Neuronal stem cell (in vitro differentiated cells): ENCODE measurements around the gene SERPINA1.
"Not testable (repeated sequence)": the region's sequence is repeated elsewhere in the genome, so short reads cannot be mapped to it uniquely, and the experiment has no call there.

Experiments used
- DNase-seq: peaks from one replicate; pipeline ENCODE4 v3.0.0-alpha.2; 2013; ENCODE audit warnings: low spot score
- H2AFZ ChIP-seq: one replicate; pipeline ENCODE4 v1.6.1; 2013; ENCODE audit warnings: mild to moderate bottlenecking, low read length, inconsistent platforms
- H2AK5ac ChIP-seq: 2 replicates; pipeline ENCODE4 v1.6.1; 2013; ENCODE audit warnings: low read depth, mild to moderate bottlenecking, inconsistent platforms, low read length, moderate library complexity, mixed read lengths
- H2BK120ac ChIP-seq: 2 replicates; pipeline ENCODE4 v1.6.1; 2013; ENCODE audit warnings: low read depth, mild to moderate bottlenecking, inconsistent platforms, low read length, moderate library complexity, mixed read lengths
- H2BK12ac ChIP-seq: one replicate; pipeline ENCODE4 v1.6.1; 2013; ENCODE audit warnings: low read length, inconsistent platforms
- H2BK15ac ChIP-seq: 2 replicates; pipeline ENCODE4 v1.6.1; 2013; ENCODE audit warnings: mild to moderate bottlenecking, low read length, inconsistent platforms, mixed read lengths
- H2BK5ac ChIP-seq: one replicate; pipeline ENCODE4 v1.6.1; 2013; ENCODE audit warnings: inconsistent platforms, mild to moderate bottlenecking, low read length, moderate library complexity
- H3K14ac ChIP-seq: one replicate; pipeline ENCODE4 v1.6.1; 2013; ENCODE audit warnings: low read length, inconsistent platforms
- H3K18ac ChIP-seq: 2 replicates; pipeline ENCODE4 v1.6.1; 2013; ENCODE audit warnings: low read length, inconsistent platforms
- H3K23ac ChIP-seq: 2 replicates; pipeline ENCODE4 v1.6.1; 2013; ENCODE audit warnings: low read depth, mild to moderate bottlenecking, mixed read lengths, low read length, inconsistent platforms; ENCODE audit not compliant: poor library complexity
- H3K27ac ChIP-seq: replicated peaks from 3 replicates; pipeline ENCODE4 v1.5.1; 2013; ENCODE audit warnings: low read length, inconsistent platforms
- H3K27me3 ChIP-seq, 3 experiments: 2 replicates each; pipeline ENCODE4 v1.6.1; 2013; ENCODE audit warnings: low read length in 3 of 3, mild to moderate bottlenecking in 2 of 3, inconsistent platforms in 1 of 3, low read depth in 1 of 3, mixed read lengths in 1 of 3, moderate library complexity in 1 of 3; ENCODE audit not compliant: control insufficient read depth in 3 of 3, insufficient read depth in 3 of 3
- H3K36me3 ChIP-seq, 2 donors: replicated peaks in 1 of 2; 2 replicates each; pipeline ENCODE4 v1.6.1; 2013; ENCODE audit warnings: low read length in 2 of 2; ENCODE audit not compliant: control insufficient read depth in 2 of 2, insufficient read depth in 2 of 2
- H3K4ac ChIP-seq: 2 replicates; pipeline ENCODE4 v1.6.1; 2013; ENCODE audit warnings: inconsistent platforms, mild to moderate bottlenecking, low read length, moderate library complexity
- H3K4me1 ChIP-seq, 2 donors: 1 replicate in 1 of 2; 2 replicates in 1 of 2; pipeline ENCODE4 v1.6.1; 2013; ENCODE audit warnings: low read length in 2 of 2, low read depth in 1 of 2; ENCODE audit not compliant: control insufficient read depth in 2 of 2, insufficient read depth in 1 of 2
- H3K4me2 ChIP-seq: one replicate; pipeline ENCODE4 v1.6.1; 2013; ENCODE audit warnings: mild to moderate bottlenecking, low read length, inconsistent platforms; ENCODE audit not compliant: insufficient read depth, poor library complexity, severe bottlenecking
- H3K4me3 ChIP-seq, 2 donors: 2 replicates each; pipeline ENCODE4 v1.5.1; 2013; ENCODE audit warnings: low read length in 2 of 2, mild to moderate bottlenecking in 2 of 2, inconsistent platforms in 1 of 2, moderate library complexity in 1 of 2
- H3K79me1 ChIP-seq: one replicate; pipeline ENCODE4 v1.6.1; 2013; ENCODE audit warnings: low read depth, mild to moderate bottlenecking, inconsistent platforms, low read length, moderate library complexity
- H3K9ac ChIP-seq: one replicate; pipeline ENCODE4 v1.6.1; 2013; ENCODE audit warnings: mild to moderate bottlenecking, low read depth, low read length, inconsistent platforms; ENCODE audit not compliant: poor library complexity
- H3K9me3 ChIP-seq, 2 donors: replicated peaks in 1 of 2; 2 replicates each; pipeline versions ENCODE3 to v1.6.1; 2013; ENCODE audit warnings: low read length in 2 of 2, mild to moderate bottlenecking in 2 of 2, inconsistent platforms in 1 of 2, low read depth in 1 of 2, mixed read lengths in 1 of 2, moderate library complexity in 1 of 2; ENCODE audit not compliant: control insufficient read depth in 2 of 2, insufficient read depth in 1 of 2
- H4K8ac ChIP-seq: one replicate; pipeline ENCODE4 v1.6.1; 2013; ENCODE audit warnings: low read depth, mild to moderate bottlenecking, inconsistent platforms, low read length, moderate library complexity
- H4K91ac ChIP-seq: one replicate; pipeline ENCODE4 v1.6.1; 2013; ENCODE audit warnings: low read length, low read depth, mild to moderate bottlenecking, inconsistent platforms; ENCODE audit not compliant: poor library complexity
- WGBS, 2 donors: extraction: QIAGEN DNeasy Blood & Tissue Kit; methylation state at CpG; one replicate each; pipeline ENCODE4 v1.1.7; 2013; ENCODE audit warnings: missing lambda C conversion rate in 2 of 2, mixed read lengths in 1 of 2; ENCODE audit not compliant: insufficient read length in 2 of 2, insufficient replicate concordance in 1 of 2; ENCODE audit errors: extremely low coverage in 2 of 2; 5-methylcytosine and 5-hydroxymethylcytosine counted together

Gene SERPINA1

DNA sequence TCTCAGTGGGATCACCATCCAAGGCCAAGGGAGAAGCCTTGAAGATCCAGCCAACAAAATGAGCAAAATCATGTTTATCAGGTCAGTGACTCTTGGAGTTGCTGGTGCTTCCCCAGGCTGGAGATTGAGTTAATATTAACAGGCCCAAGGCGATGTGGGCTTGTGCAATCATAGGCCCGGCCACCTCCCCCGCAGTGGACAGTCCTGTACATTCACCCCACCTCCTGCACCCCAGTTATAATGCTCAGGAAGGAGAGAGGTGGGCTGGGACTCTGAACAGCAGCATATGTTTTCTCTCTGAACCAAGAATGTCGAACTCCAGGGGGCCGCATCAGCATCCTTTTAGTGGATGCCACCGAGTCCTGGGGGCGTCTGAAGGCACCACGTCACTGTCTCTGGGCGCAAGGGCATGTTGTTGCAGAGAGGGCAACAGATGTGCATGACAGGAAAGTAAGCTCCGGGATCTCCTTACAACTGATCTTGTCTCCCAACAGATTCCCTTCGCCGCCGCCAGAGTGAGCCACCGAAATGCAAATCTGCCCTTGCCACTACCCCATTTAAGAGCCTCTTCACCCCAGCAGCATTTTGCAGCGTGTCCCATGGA lies 33.1 kb downstream of the SERPINA1 start:
- Histone ChIP-seq H3K23ac (no peak overlapping the region), H2AFZ (no peak overlapping the region), H3K4me1 (no peaks in the 10 kb centered on the region), H4K91ac (no peak overlapping the region), H3K9ac (no peak overlapping the region), H3K36me3 (no peaks in the 10 kb centered on the region), H4K8ac (no peak overlapping the region), H3K14ac (no peak overlapping the region), H3K18ac (peak overlapping the region; percentile 61), H2BK5ac (no peak overlapping the region), H3K79me1 (no peaks in the 10 kb centered on the region), H3K27ac (no peak overlapping the region), H3K27me3 (no peaks in the 10 kb centered on the region), H3K4me3 (no peak overlapping the region), H2BK120ac (peak overlapping the region; percentile 24), H3K4me2 (no peak overlapping the region), H2AK5ac (no peak overlapping the region), H3K9me3 (no peaks in the 10 kb centered on the region), H2BK12ac (no peak overlapping the region), H2BK15ac (no peak overlapping the region), H3K4ac (no peak overlapping the region)
- WGBS, 2 donors = no CpG with 5 or more reads among the region's 15 CpGs
- peak; percentile 27 for DNase-seq

DNA sequence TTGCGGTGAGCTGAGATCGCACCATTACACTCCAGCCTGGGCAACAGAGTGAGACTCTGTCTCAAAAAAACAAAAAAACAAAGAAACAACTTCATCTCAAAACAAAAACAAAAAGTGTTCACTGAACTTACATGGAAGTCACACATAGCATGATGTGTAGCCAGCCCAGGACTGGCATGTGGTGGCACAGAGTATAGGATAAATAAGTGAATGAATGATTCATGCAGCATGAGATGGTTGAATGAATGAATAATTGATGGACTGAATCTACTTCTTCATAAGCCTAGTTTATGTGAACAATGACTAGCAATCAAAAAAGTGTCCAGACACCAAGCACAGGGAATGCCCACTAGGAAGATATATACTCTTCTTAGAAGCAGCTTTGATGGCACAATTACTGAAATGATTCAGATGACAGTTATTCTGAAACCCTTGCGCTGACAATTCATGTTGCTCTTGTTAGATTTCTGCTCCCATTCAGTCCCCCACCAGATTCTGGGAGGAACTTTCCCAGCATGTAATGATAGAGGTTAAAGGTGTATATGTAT lies 33.7 kb downstream of the SERPINA1 start:
- no peak overlapping the region for H2BK12ac ChIP-seq
- no peak overlapping the region for H3K27ac ChIP-seq
- peaks cover 0 to 3% (median 0%) of the 10 kb centered on the region in 3 experiments for H3K27me3 ChIP-seq
- H3K4me2 ChIP-seq = no peak overlapping the region
- no peak overlapping the region for H2BK120ac ChIP-seq
- no peaks in the 10 kb centered on the region for H3K9me3 ChIP-seq
- no CpG with 5 or more reads among the region's 3 CpGs for WGBS, 2 donors
- H2AK5ac ChIP-seq = no peak overlapping the region
- no peaks in the 10 kb centered on the region for H3K4me1 ChIP-seq
- H3K9ac ChIP-seq = no peak overlapping the region
- H3K14ac ChIP-seq = no peak overlapping the region
- no peak overlapping the region for H4K91ac ChIP-seq
- DNase-seq = no peak
- H3K4me3 ChIP-seq = no peak overlapping the region
- H3K36me3 ChIP-seq = no peaks in the 10 kb centered on the region
- H3K4ac ChIP-seq = no peak overlapping the region
- H3K18ac ChIP-seq = no peak overlapping the region
- H3K79me1 ChIP-seq = no peaks in the 10 kb centered on the region
- no peak overlapping the region for H2BK5ac ChIP-seq
- H2BK15ac ChIP-seq = no peak overlapping the region
- H4K8ac ChIP-seq = no peak overlapping the region
- no peak overlapping the region for H2AFZ ChIP-seq
- no peak overlapping the region for H3K23ac ChIP-seq

DNA sequence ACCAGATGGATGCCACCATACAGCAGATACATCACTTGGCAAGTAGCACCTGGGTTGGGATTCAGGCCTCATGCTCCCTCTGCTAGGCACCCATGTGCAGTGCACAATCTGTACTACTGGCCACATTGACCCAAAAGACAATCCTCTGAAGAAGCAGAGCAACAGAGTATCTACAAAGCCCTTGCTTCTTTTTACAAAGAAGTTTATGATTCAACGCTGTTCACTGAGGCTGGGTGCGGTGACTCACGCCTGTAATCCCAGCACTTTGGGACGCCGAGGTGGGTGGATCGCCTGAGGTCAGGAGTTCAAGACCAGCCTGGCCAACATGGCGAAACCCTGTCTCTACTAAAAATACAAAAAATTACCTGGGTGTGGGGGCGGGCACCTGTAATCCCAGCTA lies 34.2 kb downstream of the SERPINA1 start:
- H3K27me3 ChIP-seq, H4K91ac ChIP-seq, H3K27ac ChIP-seq, H3K4me2 ChIP-seq, H2BK12ac ChIP-seq, H3K79me1 ChIP-seq, H2BK5ac ChIP-seq, H4K8ac ChIP-seq, H3K4me1 ChIP-seq, H3K23ac ChIP-seq, H3K9ac ChIP-seq, H3K18ac ChIP-seq, H3K14ac ChIP-seq, H2AK5ac ChIP-seq, DNase-seq, H2AFZ ChIP-seq, H2BK15ac ChIP-seq, H2BK120ac ChIP-seq, H3K4me3 ChIP-seq, H3K36me3 ChIP-seq, H3K9me3 ChIP-seq, H3K4ac ChIP-seq: not testable (repeated sequence)
- WGBS, 2 donors = no CpG with 5 or more reads among the region's 8 CpGs

DNA sequence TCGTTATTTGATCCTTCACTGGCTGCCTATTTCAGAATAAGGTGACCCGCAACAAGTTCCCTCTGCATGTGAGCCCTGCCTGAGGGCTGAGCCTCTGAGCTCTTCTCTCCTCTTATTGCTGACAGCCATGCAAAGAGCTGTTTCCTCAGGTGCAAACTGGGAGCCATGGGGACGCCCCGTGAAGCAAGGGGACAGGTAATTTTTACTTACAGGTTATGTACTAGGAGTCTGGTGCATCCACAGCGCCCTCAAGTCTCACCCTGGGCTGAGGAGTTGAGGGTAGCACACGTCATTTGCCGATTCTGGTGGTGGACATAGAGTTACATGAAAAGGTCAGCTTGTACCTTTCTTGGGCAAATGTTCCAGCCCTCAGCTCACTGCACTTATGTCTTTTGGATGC lies 39.1 kb downstream of the SERPINA1 start:
- Histone ChIP-seq H3K23ac (no peak overlapping the region), H3K27ac (no peak overlapping the region), H2BK12ac (no peak overlapping the region), H2BK120ac (no peak overlapping the region), H2BK5ac (no peak overlapping the region), H3K27me3 (peaks cover 0 to 5% (median 0%) of the 10 kb centered on the region in 3 experiments), H3K9ac (no peak overlapping the region), H3K9me3 (no peaks in the 10 kb centered on the region), H3K79me1 (no peaks in the 10 kb centered on the region), H4K91ac (no peak overlapping the region), H3K36me3 (no peaks in the 10 kb centered on the region), H3K4me2 (no peak overlapping the region), H4K8ac (no peak overlapping the region), H2BK15ac (no peak overlapping the region), H3K14ac (no peak overlapping the region), H3K4ac (no peak overlapping the region), H3K4me3 (no peak overlapping the region), H2AFZ (no peak overlapping the region), H2AK5ac (no peak overlapping the region), H3K4me1 (no peaks in the 10 kb centered on the region), H3K18ac (no peak overlapping the region)
- no CpG with 5 or more reads among the region's 7 CpGs for WGBS, 2 donors
- no peak for DNase-seq
